ENCODE data around the gene OLFML1. TPM values are rescaled to one million over a fixed set of nuclear protein-coding genes. Genes with fewer than 3 reads are reported as not detected.

OLFML1 gene
- total and polyA plus RNA-seq, 2 of the 13 experiments (the other 11 are each of a cell fraction or from before 2014, with no cell fraction given), result 0.89 to 0.90 TPM

DNA sequence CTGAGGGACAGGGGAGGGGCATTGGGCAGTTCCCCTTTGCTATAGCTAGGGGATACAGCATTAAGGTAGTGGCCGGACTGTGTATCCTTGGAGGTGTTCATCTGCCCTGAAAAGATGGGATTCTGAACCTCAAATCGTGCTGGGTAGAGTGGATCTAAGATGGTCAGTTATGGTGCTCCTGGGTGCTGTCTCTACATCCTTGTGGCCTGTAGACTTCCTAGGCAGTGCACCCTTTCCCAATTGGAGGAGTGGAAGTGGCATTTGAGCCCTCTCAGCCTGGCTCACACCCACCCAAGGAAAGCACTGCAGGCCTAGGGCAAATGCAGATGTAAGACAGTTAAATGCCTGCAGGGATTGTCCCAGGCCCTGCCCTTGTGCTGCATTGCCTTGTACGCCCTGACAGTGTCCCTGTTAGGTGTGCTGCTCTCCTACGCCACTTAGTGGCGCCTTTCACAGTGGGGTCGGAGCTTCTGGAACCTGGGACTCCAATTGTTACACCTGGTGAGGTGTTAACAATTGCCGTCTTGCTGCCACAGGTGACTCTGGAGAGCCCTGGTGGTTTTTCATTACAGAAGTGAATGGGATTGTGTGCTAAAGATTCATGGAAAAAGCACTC lies 63.5 kb downstream of the OLFML1 start (continued):
- TF ChIP-seq GATAD1 (CRISPR knock-in tag; IDR thresholded peaks at IDR 0.05) (no peak), SALL2 (CRISPR knock-in tag; IDR thresholded peaks at IDR 0.05) (no peak), WIZ (CRISPR knock-in tag; IDR thresholded peaks at IDR 0.05) (no peak), SMC3 (IDR thresholded peaks at IDR 0.05; ENCODE audit: low read length) (peak; percentile 87), RXRB (CRISPR knock-in tag; IDR thresholded peaks at IDR 0.05; ENCODE audit: borderline replicate concordance) (peak; percentile 17; the same call in 1 of the 2 replicates), RAD21 (CRISPR knock-in tag; IDR thresholded peaks at IDR 0.05) (peak; percentile 71), ERF (CRISPR knock-in tag; IDR thresholded peaks at IDR 0.05) (no peak), ZFX (CRISPR knock-in tag; IDR thresholded peaks at IDR 0.05; ENCODE audit: low read depth) (peak; percentile 34; the same call in 1 of the 2 replicates)
- TF ChIP-seq, protein P1, sequence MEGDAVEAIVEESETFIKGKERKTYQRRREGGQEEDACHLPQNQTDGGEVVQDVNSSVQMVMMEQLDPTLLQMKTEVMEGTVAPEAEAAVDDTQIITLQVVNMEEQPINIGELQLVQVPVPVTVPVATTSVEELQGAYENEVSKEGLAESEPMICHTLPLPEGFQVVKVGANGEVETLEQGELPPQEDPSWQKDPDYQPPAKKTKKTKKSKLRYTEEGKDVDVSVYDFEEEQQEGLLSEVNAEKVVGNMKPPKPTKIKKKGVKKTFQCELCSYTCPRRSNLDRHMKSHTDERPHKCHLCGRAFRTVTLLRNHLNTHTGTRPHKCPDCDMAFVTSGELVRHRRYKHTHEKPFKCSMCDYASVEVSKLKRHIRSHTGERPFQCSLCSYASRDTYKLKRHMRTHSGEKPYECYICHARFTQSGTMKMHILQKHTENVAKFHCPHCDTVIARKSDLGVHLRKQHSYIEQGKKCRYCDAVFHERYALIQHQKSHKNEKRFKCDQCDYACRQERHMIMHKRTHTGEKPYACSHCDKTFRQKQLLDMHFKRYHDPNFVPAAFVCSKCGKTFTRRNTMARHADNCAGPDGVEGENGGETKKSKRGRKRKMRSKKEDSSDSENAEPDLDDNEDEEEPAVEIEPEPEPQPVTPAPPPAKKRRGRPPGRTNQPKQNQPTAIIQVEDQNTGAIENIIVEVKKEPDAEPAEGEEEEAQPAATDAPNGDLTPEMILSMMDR (CRISPR knock-in tag; IDR thresholded peaks at IDR 0.05), result peak; percentile 83
- TF ChIP-seq, protein P2, sequence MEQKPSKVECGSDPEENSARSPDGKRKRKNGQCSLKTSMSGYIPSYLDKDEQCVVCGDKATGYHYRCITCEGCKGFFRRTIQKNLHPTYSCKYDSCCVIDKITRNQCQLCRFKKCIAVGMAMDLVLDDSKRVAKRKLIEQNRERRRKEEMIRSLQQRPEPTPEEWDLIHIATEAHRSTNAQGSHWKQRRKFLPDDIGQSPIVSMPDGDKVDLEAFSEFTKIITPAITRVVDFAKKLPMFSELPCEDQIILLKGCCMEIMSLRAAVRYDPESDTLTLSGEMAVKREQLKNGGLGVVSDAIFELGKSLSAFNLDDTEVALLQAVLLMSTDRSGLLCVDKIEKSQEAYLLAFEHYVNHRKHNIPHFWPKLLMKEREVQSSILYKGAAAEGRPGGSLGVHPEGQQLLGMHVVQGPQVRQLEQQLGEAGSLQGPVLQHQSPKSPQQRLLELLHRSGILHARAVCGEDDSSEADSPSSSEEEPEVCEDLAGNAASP (CRISPR knock-in tag; IDR thresholded peaks at IDR 0.05; ENCODE audit: borderline replicate concordance), result no peak
- TF ChIP-seq, protein P3, sequence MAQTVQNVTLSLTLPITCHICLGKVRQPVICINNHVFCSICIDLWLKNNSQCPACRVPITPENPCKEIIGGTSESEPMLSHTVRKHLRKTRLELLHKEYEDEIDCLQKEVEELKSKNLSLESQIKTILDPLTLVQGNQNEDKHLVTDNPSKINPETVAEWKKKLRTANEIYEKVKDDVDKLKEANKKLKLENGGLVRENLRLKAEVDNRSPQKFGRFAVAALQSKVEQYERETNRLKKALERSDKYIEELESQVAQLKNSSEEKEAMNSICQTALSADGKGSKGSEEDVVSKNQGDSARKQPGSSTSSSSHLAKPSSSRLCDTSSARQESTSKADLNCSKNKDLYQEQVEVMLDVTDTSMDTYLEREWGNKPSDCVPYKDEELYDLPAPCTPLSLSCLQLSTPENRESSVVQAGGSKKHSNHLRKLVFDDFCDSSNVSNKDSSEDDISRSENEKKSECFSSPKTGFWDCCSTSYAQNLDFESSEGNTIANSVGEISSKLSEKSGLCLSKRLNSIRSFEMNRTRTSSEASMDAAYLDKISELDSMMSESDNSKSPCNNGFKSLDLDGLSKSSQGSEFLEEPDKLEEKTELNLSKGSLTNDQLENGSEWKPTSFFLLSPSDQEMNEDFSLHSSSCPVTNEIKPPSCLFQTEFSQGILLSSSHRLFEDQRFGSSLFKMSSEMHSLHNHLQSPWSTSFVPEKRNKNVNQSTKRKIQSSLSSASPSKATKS (CRISPR knock-in tag; IDR thresholded peaks at IDR 0.05), result no peak

All from HepG2 (cell line).